ENCODE data around the gene EFL1. TPM values are rescaled to one million over a fixed set of nuclear protein-coding genes. Genes with fewer than 3 reads are reported as not detected.

Gene EFL1
- total RNA-seq, 1 experiment from 2014 or later = 17.2 TPM

DNA sequence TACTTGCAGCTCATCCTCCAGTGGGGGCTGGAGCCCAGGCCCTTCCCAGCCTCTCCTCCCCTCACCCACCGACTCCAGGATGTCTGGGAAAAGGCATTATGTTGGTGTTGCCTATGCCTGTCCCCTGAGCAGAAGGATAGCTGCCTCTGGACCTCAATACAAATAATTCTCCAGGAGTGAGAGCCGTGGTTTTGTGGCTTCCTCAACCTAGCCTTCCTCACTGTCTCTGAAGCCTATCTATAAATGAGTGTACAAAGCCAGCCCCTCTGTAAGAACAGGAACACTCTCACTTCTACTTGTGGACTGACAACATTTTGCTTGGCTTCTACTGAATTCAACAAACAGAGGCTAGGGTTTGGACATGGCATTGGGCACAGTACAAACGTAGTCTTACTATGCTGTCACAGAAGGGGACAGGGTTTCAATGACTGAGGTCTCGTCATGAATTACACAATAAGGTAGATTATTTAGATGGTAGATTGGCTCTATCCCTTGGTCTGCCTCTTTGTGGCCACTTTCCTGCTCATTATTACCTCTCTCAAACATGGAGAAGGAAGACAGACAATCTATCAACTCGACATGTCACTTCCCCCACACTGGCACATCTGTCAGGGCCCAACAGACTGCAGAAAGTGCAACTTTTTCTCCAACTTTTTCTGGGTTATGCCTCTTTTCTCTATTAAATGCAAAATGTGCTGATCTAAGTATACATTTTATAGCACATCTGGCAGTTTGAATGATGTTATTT is 134.0 kb downstream of the EFL1 start:
- no peak for DNase-seq
- POLR2A ChIA-PET (ENCODE audit: unreplicated experiment) = no interaction called here
- Histone ChIP-seq H3K4me1 (replicated peaks; ENCODE audit: insufficient read depth) (no peaks in the 10 kb centered on the region), H3K4me3 (no peak overlapping the region), H3K27ac (no peak overlapping the region), H2AFZ (no peak overlapping the region), H3F3A (ENCODE audit: insufficient read depth, low read depth) (no peaks in the 10 kb centered on the region), H3K9me3 (ENCODE audit: insufficient read depth, low read depth) (no peaks in the 10 kb centered on the region), H3K79me2 (ENCODE audit: low read depth) (no peaks in the 10 kb centered on the region), H3K36me3 (ENCODE audit: low read depth) (peaks cover 4% of the 10 kb centered on the region; the same call in 1 of the 2 replicates), H4K20me1 (ENCODE audit: insufficient read depth) (no peaks in the 10 kb centered on the region; the same call in 1 of the 2 replicates), H3K27me3 (ENCODE audit: insufficient read depth, low read depth) (no peaks in the 10 kb centered on the region), H3K4me2 (no peak overlapping the region), H3K9me2 (ENCODE audit: insufficient read depth) (no peaks in the 10 kb centered on the region)
- intact Hi-C loops (cut with micrococcal nuclease; ENCODE audit: unreplicated experiment) = no loop called here
- TF ChIP-seq, protein P1, sequence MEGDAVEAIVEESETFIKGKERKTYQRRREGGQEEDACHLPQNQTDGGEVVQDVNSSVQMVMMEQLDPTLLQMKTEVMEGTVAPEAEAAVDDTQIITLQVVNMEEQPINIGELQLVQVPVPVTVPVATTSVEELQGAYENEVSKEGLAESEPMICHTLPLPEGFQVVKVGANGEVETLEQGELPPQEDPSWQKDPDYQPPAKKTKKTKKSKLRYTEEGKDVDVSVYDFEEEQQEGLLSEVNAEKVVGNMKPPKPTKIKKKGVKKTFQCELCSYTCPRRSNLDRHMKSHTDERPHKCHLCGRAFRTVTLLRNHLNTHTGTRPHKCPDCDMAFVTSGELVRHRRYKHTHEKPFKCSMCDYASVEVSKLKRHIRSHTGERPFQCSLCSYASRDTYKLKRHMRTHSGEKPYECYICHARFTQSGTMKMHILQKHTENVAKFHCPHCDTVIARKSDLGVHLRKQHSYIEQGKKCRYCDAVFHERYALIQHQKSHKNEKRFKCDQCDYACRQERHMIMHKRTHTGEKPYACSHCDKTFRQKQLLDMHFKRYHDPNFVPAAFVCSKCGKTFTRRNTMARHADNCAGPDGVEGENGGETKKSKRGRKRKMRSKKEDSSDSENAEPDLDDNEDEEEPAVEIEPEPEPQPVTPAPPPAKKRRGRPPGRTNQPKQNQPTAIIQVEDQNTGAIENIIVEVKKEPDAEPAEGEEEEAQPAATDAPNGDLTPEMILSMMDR (conservative IDR thresholded peaks at IDR 0.05) = no peak
- no peak for TF ChIP-seq EZH2 (IDR thresholded peaks at IDR 0.05; ENCODE audit: low read depth)
- BruUV-seq (replicated peaks) = no TSS peak
- CTCF ChIA-PET = no interaction called here

DNA sequence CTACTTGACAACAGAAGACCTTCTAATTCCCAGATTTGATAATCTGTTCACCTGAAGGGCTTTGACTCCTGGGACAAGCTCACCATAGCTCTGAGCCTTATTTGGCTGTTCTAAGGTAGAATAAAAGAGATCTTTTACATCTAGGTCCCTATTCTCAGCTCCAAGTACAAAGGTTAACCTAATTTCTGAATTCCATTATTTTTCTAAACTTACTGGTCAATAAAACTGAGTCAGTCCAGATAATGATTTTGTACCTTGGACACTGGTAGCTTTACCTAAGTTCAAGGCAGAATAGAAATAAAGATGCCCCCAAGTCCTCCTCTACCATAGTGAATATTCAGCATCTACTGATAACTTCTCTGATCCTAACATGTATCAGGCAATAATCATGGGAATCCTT is 135.0 kb downstream of the EFL1 start:
- no peak overlapping the region for H3K27ac ChIP-seq
- no peaks in the 10 kb centered on the region; the same call in 1 of the 2 replicates for H4K20me1 ChIP-seq (ENCODE audit: insufficient read depth)
- H2AFZ ChIP-seq = no peak overlapping the region
- CTCF ChIA-PET = interaction anchor here (0.6 kb wide), 1 partner anchor 172 kb away, joined by 6 read pairs; no protein-coding TSS in a partner anchor
- no peak overlapping the region for H3K4me3 ChIP-seq
- no peaks in the 10 kb centered on the region for H3K79me2 ChIP-seq (ENCODE audit: low read depth)
- POLR2A ChIA-PET (ENCODE audit: unreplicated experiment) = interaction anchor here (0.7 kb wide), 1 partner anchor 128 kb away, joined by 4 read pairs; no protein-coding TSS in a partner anchor
- peaks cover 4% of the 10 kb centered on the region; the same call in 1 of the 2 replicates for H3K36me3 ChIP-seq (ENCODE audit: low read depth)
- no peak for DNase-seq
- no peaks in the 10 kb centered on the region for H3K9me3 ChIP-seq (ENCODE audit: insufficient read depth, low read depth)
- H3K4me1 ChIP-seq (replicated peaks; ENCODE audit: insufficient read depth) = peaks cover 8% of the 10 kb centered on the region; the same call in 1 of the 2 replicates
- H3K9me2 ChIP-seq (ENCODE audit: insufficient read depth) = no peaks in the 10 kb centered on the region
- no peak overlapping the region for H3K4me2 ChIP-seq
- H3K27me3 ChIP-seq (ENCODE audit: insufficient read depth, low read depth) = no peaks in the 10 kb centered on the region
- TF ChIP-seq, protein P1 (conservative IDR thresholded peaks at IDR 0.05) = no peak
- no peaks in the 10 kb centered on the region for H3F3A ChIP-seq (ENCODE audit: insufficient read depth, low read depth)
- intact Hi-C loops (cut with micrococcal nuclease; ENCODE audit: unreplicated experiment) = no loop called here
- BruUV-seq (replicated peaks) = no TSS peak

DNA sequence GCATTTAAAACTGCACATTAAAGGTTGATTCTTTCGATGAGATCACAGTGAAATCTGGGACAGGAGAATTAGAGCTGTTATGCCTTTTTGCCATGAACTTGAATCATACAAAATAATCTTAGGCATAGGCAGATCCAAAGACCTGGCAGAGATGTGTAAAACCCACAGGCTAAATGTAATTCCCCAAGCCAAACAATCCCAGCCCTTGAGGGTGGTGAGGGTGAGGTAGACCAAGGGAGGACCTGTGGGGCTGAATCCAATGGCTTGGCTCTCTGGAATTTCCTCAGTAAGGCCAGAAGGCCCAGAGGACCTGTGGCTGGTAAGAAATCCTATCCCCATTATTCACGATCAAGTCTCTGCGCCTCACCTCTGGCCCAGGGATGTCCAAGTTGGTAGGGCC is 136.2 kb downstream of the EFL1 start:
- no peaks in the 10 kb centered on the region for H3F3A ChIP-seq (ENCODE audit: insufficient read depth, low read depth)
- H3K36me3 ChIP-seq (ENCODE audit: low read depth) = peaks cover 4% of the 10 kb centered on the region; the same call in 1 of the 2 replicates
- H3K9me3 ChIP-seq (ENCODE audit: insufficient read depth, low read depth) = no peaks in the 10 kb centered on the region
- no peak overlapping the region for H3K4me3 ChIP-seq
- no peak for DNase-seq
- H2AFZ ChIP-seq = no peak overlapping the region
- POLR2A ChIA-PET (ENCODE audit: unreplicated experiment) = no interaction called here
- CTCF ChIA-PET = no interaction called here
- H3K4me1 ChIP-seq (replicated peaks; ENCODE audit: insufficient read depth) = peaks cover 11% of the 10 kb centered on the region; the same call in 1 of the 2 replicates
- BruUV-seq (replicated peaks) = no TSS peak
- H3K9me2 ChIP-seq (ENCODE audit: insufficient read depth) = no peaks in the 10 kb centered on the region
- no peaks in the 10 kb centered on the region for H3K27me3 ChIP-seq (ENCODE audit: insufficient read depth, low read depth)
- H3K27ac ChIP-seq = no peak overlapping the region
- intact Hi-C loops (cut with micrococcal nuclease; ENCODE audit: unreplicated experiment) = no loop called here
- TF ChIP-seq, protein P1 (conservative IDR thresholded peaks at IDR 0.05) = no peak
- no peak for TF ChIP-seq EZH2 (IDR thresholded peaks at IDR 0.05; ENCODE audit: low read depth)
- no peaks in the 10 kb centered on the region; the same call in 1 of the 2 replicates for H4K20me1 ChIP-seq (ENCODE audit: insufficient read depth)
- no peak overlapping the region for H3K4me2 ChIP-seq
- no peaks in the 10 kb centered on the region for H3K79me2 ChIP-seq (ENCODE audit: low read depth)
